Lower lobe of right lung (tissue), 2 donors: ENCODE results near the gene FAM120B. TPM values are rescaled to one million over a fixed set of nuclear protein-coding genes. Genes with fewer than 3 reads are reported as not detected.

Experiments used
- ATAC-seq, 2 donors: fragments of 200-7000 bp; cut with Tn5 transposase; one replicate each; pipeline ENCODE4 v1.9.1; 2020 to 2022; ENCODE audit warnings: mild to moderate bottlenecking in 2 of 2, moderate library complexity in 2 of 2
- DNase-seq: peaks from one replicate; pipeline ENCODE4 v3.0.0-alpha.2; 2020
- H3K27ac ChIP-seq: fragments of 200-600 bp; one replicate; pipeline ENCODE4 v1.8.0; 2022
- H3K27me3 ChIP-seq: fragments of 200-600 bp; one replicate; pipeline ENCODE4 v1.8.0; 2022; ENCODE audit warnings: low read depth
- H3K36me3 ChIP-seq: fragments of 200-600 bp; one replicate; pipeline ENCODE4 v1.8.0; 2022; ENCODE audit warnings: mild to moderate bottlenecking
- H3K4me1 ChIP-seq: fragments of 200-600 bp; one replicate; pipeline ENCODE4 v1.8.0; 2022
- H3K4me3 ChIP-seq: fragments of 200-600 bp; one replicate; pipeline ENCODE4 v1.8.0; 2022; ENCODE audit warnings: mild to moderate bottlenecking
- H3K9me3 ChIP-seq: fragments of 200-600 bp; one replicate; pipeline ENCODE4 v1.8.0; 2022
- CTCF ChIP-seq: fragments of 200-600 bp; IDR thresholded peaks from one replicate; pipeline ENCODE4 v1.8.0; 2022; ENCODE audit warnings: antibody characterized with exemption, mild to moderate bottlenecking
- intact Hi-C: fragments of 100-400 bp; cut with DNase I; formaldehyde crosslinking; loops from one replicate; pipeline ENCODE4 v1.11.0; 2022
- total RNA-seq: library from RNA; stranded (reverse); fragmentation: NEBNext Ultra II Directional; extraction: Animal tissue kit (Norgen Biotek cat#: 25700); gene quantifications from one replicate; pipeline ENCODE4 v1.2.1, GENCODE V29; 2021
- donor health status: DM: no; HTN: yes; CAD: no; lungs with severe emphysema.

The FAM120B gene
- total RNA-seq, 1 donor from 2014 or later = 29.0 TPM

- intact Hi-C loops = no loop called here
- H3K36me3 ChIP-seq = no peaks in the 10 kb centered on the region
- H3K27me3 ChIP-seq = peaks cover 4% of the 10 kb centered on the region
- no peak overlapping the region for H3K27ac ChIP-seq
- H3K9me3 ChIP-seq = no peaks in the 10 kb centered on the region
- no peaks in the 10 kb centered on the region for H3K4me1 ChIP-seq
- ATAC-seq = no peak
- no peak overlapping the region for H3K4me3 ChIP-seq
- no peak for TF ChIP-seq CTCF
- DNase-seq = no peak
Observed at GRCh38 chr6:170424604-170425126, 118.1 kb downstream of the FAM120B start.

- no peak overlapping the region for H3K27ac ChIP-seq
- H3K9me3 ChIP-seq = no peaks in the 10 kb centered on the region
- intact Hi-C loops = no loop called here
- H3K4me1 ChIP-seq = no peaks in the 10 kb centered on the region
- H3K27me3 ChIP-seq = no peaks in the 10 kb centered on the region
- H3K4me3 ChIP-seq = no peak overlapping the region
- TF ChIP-seq CTCF = no peak
- H3K36me3 ChIP-seq = no peaks in the 10 kb centered on the region
- no peak for DNase-seq
- ATAC-seq = no peak
Observed at GRCh38 chr6:170429450-170429849, 122.9 kb downstream of the FAM120B start.

GRCh38 chr6:170433163-170434116 is 126.9 kb downstream of the FAM120B start:
- Histone ChIP-seq H3K9me3 (no peaks in the 10 kb centered on the region), H3K27me3 (no peaks in the 10 kb centered on the region), H3K36me3 (no peaks in the 10 kb centered on the region), H3K4me1 (peaks cover 7% of the 10 kb centered on the region), H3K27ac (no peak overlapping the region), H3K4me3 (no peak overlapping the region)
- no peak for TF ChIP-seq CTCF
- no peak for ATAC-seq
- intact Hi-C loops = no loop called here
- DNase-seq = no peak

GRCh38 chr6:170434117-170434820 is 127.7 kb downstream of the FAM120B start:
- Histone ChIP-seq H3K4me1 (peaks cover 7% of the 10 kb centered on the region), H3K27ac (no peak overlapping the region), H3K4me3 (no peak overlapping the region), H3K36me3 (no peaks in the 10 kb centered on the region), H3K9me3 (no peaks in the 10 kb centered on the region), H3K27me3 (no peaks in the 10 kb centered on the region)
- intact Hi-C loops = no loop called here
- no peak for TF ChIP-seq CTCF
- ATAC-seq (no peak), DNase-seq (no peak)

GRCh38 chr6:170434821-170435155 is 128.2 kb downstream of the FAM120B start:
- H3K9me3 ChIP-seq = no peaks in the 10 kb centered on the region
- TF ChIP-seq CTCF = no peak
- H3K4me1 ChIP-seq = peaks cover 7% of the 10 kb centered on the region
- no peaks in the 10 kb centered on the region for H3K27me3 ChIP-seq
- no peaks in the 10 kb centered on the region for H3K36me3 ChIP-seq
- no peak overlapping the region for H3K4me3 ChIP-seq
- intact Hi-C loops = no loop called here
- DNase-seq (no peak), ATAC-seq (no peak)
- H3K27ac ChIP-seq = no peak overlapping the region
